ENCODE data around the gene MBD5. TPM values are rescaled to one million over a fixed set of nuclear protein-coding genes. Genes with fewer than 3 reads are reported as not detected.

MBD5 gene
- total RNA-seq, 1 donor from 2014 or later, result 19.3 TPM

DNA sequence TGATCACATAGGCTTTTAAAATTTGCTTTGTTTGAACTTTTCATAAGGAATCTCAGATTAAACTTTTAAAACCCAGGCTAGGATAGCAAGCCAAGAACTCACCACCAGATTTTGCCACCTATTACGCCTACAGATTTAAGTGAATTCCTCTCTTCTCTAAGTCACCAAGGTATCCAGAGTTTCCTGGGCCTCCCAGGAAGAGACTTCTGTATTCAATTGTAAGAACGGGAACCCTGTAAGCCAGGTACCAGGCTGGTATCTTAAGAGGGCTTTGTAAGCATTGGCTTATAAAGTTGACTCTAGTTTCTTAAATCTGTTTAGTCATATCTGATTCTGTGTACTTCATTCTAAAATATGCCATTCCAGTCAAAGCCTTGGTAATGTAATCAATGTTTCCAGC, 285.1 kb downstream of the MBD5 start:
- ATAC-seq, result no peak

DNA sequence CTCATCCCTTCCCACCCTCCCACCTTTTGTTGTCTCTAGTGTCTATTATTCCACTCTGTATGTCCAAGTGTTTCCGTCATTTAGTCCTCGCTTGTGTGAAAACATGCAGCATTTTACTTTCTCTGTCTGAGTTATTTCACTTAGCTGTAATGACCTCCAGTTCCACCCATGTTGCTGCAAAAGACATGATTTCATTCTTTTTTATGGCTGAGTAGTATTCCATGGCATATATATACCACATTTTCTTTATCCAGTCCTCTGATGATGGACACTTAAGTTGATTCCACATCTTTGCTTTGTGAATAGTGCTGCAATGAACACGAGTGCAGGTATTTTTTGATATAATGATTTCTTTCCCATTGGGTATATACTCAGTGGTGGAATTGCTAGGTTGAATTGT, 296.7 kb downstream of the MBD5 start:
- ATAC-seq, result no peak

GRCh38 chr2:148338541-148338940, 317.6 kb downstream of the MBD5 start:
- ATAC-seq, result peak; percentile 57

DNA sequence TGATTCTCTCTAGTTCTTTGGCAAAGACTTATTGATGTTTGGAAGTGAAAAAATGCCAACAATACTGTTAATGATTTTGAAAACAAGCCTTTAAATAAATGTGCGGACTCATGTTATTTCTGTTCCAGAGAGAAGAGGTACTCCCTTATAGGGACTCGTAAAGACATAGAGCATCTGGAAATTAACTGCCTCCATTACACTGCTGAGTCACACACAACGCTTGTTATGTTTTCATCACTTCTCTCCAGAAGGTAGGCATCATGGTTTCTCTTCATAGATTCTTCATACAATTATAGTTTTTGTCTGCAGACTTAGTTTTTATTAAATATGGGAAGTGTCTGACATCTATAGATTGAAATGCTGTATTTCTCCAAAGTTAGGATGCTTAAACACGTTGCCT, 321.2 kb downstream of the MBD5 start:
- ATAC-seq, result no peak

GRCh38 chr2:148350199-148350598, 329.3 kb downstream of the MBD5 start:
- ATAC-seq, result no peak

DNA sequence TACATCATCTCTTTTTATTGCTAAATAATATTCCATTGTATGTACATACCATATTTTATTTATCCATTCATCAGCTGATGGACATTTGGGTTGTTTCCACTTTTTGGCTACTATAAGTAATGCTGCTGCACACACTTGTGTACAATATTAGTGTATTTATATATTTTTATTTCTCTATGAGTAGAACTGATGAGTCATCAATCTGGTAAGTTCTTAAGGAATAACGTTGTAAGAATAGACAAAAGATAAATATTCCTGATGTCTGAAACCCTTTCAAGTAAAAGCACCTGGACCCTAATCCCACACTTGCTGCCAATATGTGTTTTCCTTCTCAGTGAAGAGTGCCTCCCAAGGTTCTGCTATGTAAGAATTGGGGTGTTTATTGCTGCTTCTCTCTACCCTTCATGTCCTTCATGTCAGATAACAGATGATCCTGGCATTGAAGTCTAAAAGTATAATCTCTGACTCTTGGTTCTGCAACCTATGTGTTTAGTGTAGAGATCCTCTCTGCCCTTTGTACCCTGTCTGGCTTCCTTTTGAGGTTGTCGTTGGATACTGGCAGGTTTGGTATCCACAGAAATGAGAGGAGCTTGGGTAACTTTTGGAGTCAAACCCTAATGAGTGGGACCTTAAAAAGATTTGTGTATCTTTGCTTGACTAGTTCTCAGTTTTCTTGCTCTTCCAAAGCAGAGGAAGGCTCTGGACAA, 330.7 kb downstream of the MBD5 start:
- ATAC-seq, result no peak

DNA sequence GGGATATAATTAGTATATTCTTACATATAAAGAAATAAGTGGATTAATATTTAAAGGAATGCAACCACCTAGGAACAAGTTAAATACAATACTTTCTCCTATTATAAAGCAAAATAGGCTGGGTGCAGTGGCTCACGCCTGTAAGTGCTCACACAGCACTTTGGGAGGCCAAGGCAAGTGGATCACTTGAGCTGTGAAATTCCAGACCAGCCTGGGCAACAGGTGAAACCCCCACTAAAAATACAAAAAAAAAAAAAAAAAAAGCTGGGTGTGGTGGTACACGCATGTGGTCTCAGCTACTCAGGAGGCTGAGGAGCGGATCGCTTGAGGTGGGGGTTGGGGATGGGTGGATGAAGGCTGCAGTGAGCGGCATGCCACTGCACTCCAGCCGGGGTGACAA, 337.5 kb downstream of the MBD5 start:
- ATAC-seq, result no peak

DNA sequence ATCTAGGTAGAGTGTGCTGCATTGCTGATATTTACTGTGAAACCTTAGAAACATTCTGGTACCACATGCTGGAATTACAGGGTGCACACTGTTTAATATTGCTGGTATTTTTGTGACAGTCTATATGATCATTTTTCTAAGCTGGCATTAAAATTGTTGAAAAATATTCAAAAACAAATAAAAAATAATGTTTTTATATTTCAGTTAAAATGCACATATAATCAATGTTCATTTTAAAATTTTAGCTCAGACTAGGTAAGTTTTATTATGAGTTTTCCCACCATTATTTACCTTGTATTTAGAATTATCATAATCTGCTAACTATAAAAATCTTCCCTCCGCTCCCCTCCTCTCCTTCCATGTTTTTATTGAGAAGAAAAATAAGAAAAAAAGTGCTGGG, 339.8 kb downstream of the MBD5 start:
- ATAC-seq, result no peak

- no peak for ATAC-seq
Measured at GRCh38 chr2:148362144-148362796, 341.4 kb downstream of the MBD5 start.

DNA sequence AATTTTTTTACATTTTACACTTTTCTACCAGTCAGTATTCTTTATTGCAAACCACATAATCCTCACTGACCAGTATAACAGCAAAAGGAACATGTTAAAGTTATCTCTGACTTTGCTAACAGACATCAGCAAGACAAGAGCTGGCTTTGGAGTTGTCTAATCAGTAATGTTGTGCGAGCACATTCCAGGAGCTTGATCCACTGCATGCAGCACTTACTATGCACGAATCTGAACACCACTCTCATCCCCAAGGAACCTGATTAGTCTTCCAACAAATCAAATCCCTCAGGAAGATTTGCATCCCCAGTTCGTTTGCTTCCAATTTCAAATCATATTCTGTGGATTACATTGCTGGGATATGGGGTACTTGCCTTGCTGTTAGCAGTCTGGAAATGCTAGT, 354.3 kb downstream of the MBD5 start:
- no peak for ATAC-seq

- ATAC-seq, result no peak
Measured at GRCh38 chr2:148391324-148391723, 370.4 kb downstream of the MBD5 start.

DNA sequence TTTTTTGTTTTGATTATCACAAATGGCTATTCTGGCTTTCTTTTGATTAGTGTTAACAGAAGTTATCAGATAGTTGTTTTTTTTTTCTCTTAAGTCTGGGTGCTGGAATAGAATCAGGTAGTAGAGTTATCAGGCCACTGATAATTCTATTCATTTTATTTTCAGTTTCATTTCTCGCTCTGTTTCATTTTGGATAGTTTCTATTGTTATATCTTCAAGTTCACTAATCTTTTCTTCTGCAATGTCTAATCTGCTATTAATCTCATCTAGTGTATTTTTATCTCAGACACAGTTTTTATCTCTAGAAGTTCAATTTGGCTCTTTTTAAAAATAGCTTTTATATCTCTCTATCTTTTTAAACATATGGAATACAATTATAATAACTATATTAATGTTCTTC, 381.9 kb downstream of the MBD5 start:
- ATAC-seq, result no peak

DNA sequence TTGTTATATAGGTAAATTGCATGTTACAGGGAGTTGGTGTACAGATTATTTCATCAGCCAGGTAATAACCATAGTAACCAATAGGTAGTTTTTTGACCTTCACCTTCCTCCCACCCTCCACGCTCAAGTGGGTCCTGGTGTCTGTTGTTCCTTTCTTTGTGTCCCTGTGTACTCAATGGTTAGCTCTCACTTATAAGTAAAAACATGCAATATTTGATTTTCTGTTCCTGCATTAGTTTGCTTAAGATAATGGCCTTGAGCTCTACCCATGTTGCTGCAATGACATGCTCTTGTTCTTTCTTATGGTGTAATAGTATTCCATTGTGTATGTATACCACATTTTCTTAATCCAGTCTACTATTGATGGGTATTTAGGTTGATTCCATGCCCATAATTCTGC, 390.0 kb downstream of the MBD5 start:
- ATAC-seq, result no peak

DNA sequence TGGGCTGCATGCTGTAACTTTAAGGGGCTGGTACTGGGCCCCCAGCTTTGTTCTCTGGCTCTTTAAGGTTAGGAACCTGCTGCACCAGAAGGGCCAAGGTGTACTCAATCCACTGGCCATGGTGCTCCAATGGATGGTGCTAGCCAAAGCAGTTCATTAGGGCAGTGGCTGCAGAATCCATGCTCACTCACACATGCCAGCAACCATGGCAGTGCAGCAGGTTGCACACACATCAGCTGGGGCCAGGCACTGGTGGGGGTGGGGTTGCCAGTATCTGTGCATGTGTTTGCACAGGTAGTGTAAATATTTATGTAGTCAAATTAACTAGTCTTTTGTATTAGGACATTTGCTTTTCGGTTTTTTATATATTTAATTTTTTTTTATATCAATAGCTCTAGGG, 395.4 kb downstream of the MBD5 start:
- ATAC-seq, result no peak

DNA sequence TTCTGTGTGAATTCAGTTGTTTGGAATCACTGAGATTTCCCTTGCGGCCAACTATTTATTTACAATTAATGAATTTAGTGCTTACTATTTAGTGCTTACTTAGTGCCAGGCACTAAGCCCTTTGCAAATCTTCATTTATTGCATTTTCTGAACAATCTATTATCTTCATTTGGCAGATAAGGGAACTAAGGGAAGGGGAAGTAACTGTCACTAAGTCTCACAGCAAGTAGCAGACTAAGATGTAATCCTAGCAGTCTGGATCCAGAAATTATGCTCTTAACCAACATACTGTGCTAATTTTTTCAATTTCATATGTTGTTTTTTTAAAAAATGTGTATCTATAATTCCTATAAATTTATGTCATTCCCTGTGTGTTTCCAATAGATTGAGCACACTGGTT, 409.2 kb downstream of the MBD5 start:
- no peak for ATAC-seq

DNA sequence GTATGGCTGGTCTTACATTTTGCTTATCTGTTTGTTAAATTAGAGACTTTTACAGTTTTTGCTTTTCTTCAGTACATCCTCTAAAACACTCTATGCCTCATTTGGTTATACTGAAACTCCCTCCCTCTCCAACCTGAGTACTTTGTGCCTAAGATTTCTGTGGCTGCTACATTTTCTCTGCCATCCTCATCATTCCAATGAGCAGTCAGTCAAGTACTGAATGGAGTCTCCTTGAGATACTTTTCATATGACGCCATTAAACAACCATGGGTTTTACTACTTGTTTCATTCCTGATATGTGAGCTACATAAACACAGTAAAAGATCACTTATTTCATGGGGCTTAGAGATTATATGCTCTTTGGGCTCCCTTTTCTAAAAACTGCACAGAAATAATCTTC, 427.0 kb downstream of the MBD5 start:
- ATAC-seq, result no peak

DNA sequence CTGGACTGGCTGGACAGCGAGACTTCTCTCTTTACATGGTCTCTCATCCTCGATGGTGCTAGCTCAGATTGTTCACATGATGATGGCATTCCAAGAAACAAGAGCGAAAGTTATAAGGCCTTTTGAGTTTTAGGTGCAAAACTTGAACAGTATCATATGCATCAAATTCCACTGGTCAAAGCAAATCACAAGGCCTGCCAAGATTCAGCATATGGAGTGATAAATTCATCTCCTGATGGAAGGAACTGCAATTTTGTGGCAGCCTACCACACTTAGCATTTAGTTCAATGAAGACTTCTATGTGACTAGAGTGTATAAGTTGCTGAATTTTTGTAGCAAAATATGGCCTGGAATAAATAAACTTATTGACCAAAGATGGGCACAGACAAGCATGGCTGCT, 429.6 kb downstream of the MBD5 start:
- ATAC-seq, result no peak

DNA sequence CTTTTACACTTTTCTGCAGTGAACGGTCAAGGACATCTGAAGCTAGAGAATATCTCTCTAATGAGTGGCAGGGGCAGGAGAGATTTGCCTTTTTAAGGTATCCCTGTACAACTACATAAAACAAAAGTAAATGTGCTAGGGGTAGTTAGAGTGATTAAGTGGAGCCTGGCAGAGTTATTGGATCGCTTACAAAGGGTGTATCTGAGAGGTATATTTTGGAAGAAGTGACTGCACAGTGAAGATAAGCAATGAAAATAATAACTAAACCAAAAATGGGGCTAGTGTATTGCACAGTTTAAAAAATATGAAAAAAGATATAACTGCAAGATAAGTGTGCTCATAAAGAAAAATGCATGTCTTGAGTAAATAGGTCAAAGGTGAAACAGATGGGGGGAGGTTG, 430.2 kb downstream of the MBD5 start:
- ATAC-seq, result no peak

- no peak for ATAC-seq
Measured at GRCh38 chr2:148455791-148456190, 434.9 kb downstream of the MBD5 start.

DNA sequence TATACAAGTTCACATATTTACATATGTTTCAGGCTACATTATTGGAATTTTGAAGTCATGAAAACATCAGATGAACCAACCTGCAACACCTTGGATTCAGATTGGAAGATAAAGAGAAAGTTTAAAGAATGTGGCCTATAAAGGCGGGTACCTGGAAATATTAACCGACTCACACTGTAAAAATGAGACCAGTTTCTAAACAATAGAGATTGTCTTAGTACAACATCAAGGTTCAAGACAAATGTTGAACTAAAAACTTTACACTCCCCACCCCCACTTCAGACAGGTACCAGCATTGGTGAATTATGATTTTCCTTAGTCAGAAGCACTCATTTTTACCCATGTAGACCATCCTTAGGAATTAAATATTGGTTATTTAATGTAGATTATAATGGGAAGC, 437.3 kb downstream of the MBD5 start:
- no peak for ATAC-seq

DNA sequence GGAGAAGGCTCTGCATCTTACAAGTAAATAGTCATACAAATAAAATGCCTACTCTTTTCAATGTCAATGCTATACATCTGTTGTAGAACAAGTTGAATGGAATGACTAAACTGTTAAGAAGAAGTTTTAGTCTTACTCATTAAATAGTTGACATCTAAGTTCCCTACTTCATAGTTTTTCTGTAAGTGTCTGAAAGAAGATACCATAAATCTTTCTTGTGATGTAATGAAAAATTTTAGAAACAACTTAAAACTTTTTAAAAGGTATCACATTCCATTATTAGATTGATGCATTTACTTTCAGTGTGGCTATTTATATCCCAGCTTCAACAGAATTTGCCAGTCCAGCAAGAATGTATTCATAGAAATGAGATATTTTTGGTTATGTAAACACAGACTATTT, 438.5 kb downstream of the MBD5 start:
- ATAC-seq, result no peak

- ATAC-seq, result no peak
Measured at GRCh38 chr2:148461876-148462275, 441.0 kb downstream of the MBD5 start.

DNA sequence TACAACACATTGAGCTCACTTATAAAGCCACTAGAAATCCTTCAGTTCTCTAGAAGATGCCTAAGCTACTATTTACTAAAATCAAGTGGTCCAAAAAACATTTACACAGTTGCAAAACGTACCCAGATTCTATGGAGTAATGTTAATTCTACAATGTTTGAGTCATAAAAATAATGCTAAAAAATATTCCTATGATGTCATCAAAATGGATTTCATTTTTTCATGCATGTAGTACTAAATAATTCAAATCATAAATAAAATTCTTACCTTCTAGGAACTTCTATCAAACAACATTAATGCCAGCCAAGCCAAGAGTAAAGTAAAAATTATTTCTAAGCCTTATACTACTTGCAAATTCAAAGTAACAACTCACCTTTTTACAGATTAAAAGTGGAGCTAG, 454.7 kb downstream of the MBD5 start:
- no peak for ATAC-seq

DNA sequence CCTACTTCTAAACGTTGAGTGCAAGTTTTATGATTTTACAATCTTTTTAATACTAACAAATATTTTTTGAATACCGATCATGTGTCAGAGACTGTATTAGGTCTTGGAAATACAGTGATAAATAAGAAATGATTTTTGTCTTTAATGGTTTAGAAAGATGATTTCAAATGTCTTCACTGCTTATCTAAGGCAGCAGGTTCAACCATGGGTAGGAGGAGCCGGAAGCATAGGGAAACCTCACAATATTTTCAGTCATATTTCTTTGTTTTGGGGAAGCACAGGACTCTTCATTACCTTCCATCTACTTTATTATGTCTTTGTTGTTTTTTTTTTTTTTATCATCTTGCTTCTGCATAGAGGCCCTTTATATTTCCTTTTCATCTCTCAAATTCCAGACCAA, 458.5 kb downstream of the MBD5 start:
- ATAC-seq, result no peak

GRCh38 chr2:148483665-148484064, 462.8 kb downstream of the MBD5 start:
- ATAC-seq, result no peak

All from esophagus mucosa (tissue), 1 donor.